Activated CD8-positive, alpha-beta memory T cell treated with anti-CD3 and anti-CD28 coated beads for 48 hours (primary cell): ENCODE results near the gene FOXO3.
"Not testable (repeated sequence)": the region's sequence is repeated elsewhere in the genome, so short reads cannot be mapped to it uniquely, and the experiment has no call there.

ENCODE experiments used
- DNase-seq, 3 experiments: peaks; one replicate each; pipeline ENCODE4 v3.0.0-alpha.2; 2020; ENCODE audit warnings: low read depth in 2 of 3, low spot score in 2 of 3

Gene FOXO3

DNA sequence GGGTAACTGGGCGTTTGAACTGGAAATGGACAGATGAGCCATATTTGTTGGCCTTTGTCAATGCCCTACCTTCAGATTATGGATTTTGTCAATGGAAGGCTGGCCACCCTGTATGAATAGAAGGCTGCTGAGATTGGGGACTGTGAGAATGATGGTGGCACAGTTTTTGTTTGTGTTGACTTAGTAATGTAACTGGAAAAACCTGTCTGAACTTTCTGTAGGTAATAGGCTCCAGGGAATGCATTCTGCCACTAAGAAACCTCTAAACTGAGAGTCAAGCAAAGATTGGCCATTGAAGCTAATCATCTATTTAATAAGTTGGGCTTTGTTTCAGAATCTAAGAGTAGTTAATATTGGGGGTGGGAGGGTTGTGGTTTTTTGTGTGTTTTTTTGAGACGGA is 97.5 kb downstream of the FOXO3 start:
- no peak for DNase-seq

DNA sequence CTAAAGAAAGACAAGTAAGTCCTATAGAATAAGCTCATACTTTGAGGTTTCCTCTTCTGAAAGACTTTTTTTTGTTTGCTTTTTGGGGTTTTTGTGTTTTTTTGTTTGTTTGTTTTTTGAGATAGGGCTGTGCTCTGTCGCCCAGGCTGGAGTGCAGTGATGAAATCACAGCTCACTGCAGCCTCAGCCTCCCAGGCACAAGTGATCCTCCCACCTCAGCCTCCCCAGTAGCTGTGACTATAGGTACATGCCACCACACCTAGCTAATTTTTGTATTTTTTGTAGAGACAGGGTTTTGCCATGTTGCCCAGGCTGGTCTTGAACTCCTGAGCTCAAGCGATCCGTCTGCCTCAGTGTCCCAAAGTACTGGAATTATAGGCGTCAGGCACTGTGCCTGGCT is 98.1 kb downstream of the FOXO3 start:
- DNase-seq: not testable (repeated sequence)

- no peak for DNase-seq
These were observed 99.5 kb downstream of the FOXO3 start for GRCh38 chr6:108660251-108660650.

DNA sequence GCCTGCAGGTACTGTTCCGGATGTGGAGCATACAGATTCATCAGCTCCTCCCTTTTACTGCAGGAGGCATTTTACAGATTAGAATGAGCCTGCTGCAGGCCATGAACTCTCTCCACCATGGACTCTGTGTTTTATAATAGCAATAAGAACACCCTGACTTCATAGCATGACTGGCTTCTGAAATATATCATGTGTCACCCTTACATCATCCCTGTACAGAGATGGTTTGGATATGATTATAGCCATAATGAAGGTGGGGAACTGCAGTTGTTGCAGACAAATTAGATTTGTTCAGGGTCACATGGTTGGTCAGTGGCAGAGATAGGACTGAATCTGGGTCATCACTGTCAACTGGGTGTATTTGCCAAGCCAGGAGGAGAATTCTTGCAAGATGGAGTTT is 100.7 kb downstream of the FOXO3 start:
- DNase-seq: no peak

- no peak for DNase-seq
These were observed 101.3 kb downstream of the FOXO3 start for GRCh38 chr6:108661982-108662381.

- no peak for DNase-seq
These were observed 102.0 kb downstream of the FOXO3 start for GRCh38 chr6:108662702-108663101.

GRCh38 chr6:108663494-108664064 is 102.9 kb downstream of the FOXO3 start:
- DNase-seq: not testable (repeated sequence)

DNA sequence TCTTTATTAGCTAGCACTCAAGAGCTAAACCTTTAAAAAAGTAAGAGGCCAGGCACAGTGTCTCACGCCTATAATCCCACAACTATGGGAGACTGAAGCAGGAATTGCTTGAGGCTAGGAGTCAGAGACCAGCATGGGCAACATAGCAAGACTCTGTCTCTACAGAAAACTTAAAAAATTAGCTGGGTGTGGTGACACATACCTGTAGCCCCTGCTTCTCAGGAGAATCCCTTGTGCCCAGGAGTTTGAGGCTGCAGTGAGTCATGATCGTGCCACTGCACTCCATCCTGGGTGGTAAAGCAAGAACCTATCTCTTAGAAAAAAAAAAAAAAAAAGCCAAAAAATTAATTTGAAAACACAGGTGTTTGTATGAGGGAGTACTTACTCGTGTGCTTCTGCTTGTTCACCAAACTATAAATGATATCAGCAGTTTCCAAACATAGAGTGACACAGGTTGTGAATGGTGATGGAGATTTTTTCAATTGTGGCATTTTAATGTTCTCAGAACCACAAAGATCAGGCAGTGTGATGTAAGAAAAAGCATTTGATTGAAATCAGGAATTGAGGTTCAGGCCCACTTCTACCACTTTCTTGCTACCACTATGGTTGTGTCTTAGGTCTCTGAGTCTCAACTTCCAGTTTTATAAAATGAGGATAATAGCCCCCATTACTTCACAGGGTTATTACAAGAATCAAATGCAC is 104.9 kb downstream of the FOXO3 start:
- no peak for DNase-seq

DNA sequence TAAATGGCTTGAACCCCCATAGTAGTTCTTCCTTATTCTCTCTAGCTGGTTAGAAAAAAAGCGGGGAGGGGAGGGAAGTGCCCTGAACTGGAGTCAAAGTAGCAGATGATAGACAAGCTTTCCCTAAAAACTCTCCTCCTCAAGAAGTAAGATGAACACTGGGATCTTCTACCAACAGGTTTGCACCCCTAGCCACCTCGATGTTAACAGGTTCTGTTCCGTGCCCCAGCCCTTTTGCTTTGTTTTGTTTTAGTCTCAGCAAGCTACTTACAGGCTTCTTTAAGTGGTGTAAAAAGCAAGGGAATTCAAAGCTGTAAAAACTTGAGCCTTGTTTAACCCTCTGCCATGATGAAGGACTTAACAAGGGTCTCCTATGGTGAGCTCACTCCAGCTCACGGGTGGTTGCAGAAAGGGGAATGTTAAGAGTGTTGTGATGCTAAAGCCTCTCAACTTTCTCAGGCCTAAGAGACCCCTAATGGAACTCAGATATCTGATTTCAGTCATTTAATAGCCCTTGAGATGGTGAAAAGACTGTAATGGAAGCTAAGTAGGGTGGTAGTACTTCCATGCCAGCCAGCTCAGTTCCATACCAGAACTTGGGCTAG is 106.0 kb downstream of the FOXO3 start:
- DNase-seq: no peak

DNA sequence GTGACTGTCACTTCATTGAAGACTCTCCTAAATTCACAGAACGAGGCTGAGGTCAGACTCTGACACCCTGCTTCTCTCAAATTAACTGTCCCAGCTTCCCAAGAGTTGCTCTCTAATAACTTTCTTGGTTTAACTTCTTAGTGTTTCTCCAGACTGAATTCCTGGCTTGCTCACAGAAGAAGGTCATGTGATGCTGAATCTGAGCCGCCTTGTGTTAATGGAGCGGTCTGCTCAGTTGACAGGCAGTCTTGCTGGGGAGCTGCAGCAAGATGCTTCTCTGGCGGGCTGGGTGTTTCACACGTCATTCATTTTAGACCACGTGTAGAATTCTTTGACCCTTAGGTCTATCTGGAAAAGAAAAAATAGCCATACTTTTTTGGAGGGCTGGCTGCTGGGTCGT is 107.3 kb downstream of the FOXO3 start:
- DNase-seq: no peak

DNA sequence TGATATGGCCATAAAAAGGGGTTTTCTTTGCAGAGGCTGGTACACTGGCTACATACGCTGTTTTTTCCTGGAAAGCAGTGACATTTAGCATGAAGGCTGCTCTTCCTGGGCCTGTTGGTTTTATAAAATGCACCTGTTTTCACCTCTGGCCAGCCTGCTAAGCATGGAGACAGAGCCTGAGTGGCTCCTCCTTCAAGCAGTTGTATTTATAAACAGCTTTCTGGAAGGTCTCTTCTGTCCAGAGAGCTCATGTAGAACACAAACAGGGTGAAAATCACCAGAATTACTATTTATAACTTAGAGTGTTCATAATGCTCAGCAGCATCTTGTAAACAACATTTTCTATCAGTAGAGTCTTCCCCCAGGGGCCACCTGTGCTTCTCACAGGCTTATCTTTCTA is 109.0 kb downstream of the FOXO3 start:
- no peak for DNase-seq

DNA sequence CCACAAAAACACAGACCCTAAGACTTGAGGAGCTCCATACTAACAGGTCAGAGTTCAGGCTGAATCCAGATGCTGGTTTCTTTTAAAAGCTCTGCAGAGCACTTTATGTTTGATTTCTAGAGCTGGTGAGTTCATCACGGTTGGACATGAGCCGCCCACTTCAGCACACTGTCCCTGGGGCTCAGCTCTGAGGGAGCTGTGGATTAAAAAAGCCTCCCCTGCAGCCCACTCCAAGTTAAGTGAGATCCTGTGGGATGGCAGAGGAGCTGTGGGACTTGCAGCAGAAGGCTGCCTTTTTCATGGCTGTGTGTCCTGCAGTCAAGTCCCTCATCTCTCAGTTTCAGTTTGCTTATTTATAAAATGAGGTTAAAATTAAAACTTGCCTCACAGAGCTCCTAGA is 110.5 kb downstream of the FOXO3 start:
- no peak for DNase-seq

DNA sequence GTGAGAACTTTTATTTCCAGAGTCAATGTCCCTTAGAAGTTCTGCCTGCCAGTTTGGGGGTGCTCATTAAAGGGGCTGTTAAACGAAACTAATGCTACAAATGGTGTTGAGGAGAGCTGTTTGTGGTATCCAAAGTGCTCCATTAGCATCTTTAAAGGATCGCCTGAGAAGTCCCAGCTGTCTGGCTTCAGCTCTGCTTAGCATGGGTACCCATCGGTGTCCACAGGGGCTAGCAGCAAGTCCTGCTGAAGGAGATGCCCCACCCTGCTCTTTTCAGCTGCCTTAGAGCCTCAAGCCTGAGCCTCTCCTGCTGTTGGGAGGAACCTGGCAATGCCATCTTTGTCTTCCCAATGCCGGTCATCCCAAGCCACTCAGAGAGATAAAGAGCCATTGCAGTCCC is 111.1 kb downstream of the FOXO3 start:
- DNase-seq: no peak

- DNase-seq: no peak
These were observed 111.9 kb downstream of the FOXO3 start for GRCh38 chr6:108672641-108673040.

DNA sequence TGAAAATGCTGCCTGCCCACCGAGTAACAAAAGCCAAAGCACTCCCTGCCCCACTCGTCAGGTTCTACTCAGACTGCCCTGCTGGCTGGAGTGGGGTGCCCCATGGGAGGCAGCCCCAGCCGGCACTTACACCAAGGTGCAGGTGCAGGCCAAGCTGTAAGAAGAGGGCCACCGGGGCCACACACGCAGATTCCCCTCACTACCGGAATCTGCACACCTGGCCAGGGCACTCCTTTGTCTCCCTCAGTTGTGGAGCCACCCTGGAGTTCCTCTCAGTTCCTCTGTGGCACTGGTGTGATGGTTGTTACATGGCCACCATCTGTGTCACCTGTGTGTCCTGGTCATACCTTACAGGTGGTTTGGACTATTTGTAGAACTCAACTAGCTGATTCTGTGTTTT is 112.4 kb downstream of the FOXO3 start:
- DNase-seq: no peak

DNA sequence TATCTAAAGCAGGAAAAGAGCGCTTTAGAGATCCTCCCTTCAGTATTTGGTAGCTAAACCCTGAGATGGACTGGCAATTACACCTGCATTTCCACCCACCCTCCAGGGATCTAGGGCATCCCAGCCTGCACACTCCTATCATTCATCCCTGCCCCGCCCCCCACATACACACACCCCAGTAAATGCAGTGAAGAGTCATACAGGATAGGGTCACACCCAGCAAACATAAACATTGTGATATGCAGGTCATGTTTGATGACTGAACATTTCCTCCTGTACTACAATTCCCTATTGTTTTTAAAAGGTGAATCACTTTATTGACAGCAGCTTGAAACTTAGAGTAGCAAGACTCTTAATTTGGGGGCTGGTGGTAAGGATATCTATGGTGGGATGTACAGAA is 112.9 kb downstream of the FOXO3 start:
- DNase-seq: no peak

- no peak for DNase-seq
These were observed 114.8 kb downstream of the FOXO3 start for GRCh38 chr6:108675226-108676200.

GRCh38 chr6:108676555-108676954 is 115.8 kb downstream of the FOXO3 start:
- no peak for DNase-seq

DNA sequence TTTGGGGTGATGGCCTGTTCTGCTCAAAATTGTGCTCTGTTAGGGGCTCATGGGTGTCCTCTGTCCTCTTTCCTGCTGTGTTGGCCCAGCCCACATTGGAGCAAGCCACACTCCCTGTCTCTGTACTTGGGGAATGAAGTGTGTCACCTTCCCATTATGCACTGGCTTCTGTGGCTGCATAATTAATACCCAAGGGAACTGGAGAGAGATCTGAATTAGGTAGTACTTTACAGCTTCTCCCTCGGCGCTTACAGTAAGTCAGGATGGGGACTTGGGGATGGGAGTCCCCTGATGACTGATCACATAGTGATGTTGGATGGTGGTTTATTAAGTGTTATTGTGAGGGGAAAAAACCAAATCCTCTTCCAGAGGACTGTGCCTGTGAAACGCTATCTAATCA is 116.6 kb downstream of the FOXO3 start:
- DNase-seq: no peak

DNA sequence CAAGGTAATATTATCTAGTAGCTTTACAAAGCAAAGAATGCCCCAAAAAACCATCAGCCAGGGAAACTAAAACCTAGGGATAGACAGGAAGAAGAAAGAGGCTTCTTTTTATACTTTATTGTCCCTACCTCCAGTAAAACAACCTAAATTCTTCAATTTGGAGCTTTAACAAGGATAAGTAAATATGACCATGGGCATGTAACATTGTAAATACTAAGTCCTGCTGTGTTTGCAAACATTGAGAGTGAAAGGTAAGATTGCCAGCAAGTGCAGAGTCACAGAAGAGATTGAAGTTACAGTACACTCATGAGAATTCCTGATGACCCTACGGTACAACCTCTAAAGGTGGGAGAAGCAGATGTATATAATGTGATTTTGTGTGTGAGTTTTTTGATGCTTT is 117.2 kb downstream of the FOXO3 start:
- DNase-seq: no peak

GRCh38 chr6:108680314-108680713 is 119.6 kb downstream of the FOXO3 start:
- DNase-seq: not testable (repeated sequence)

DNA sequence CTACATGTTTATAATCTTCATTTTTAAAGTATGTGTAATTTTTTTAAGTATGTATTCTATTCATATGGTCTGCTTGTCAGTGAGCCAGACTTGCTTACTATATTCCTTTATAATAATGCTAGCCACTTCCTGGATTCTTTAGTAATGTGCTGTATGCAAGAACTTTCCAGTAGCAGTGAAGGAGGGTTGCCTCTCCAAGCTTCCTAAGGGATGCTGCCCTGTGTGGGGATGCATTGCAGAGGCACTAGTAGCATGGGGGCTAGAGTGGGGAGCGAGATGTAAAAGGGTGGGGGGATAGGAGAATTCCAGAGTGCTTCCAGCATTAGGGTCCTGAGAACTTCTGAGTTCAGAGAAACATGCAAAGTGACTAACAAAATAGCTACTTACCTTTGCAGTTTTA is 121.0 kb downstream of the FOXO3 start:
- not testable (repeated sequence) for DNase-seq
